Glutamatergic neuron (in vitro differentiated cells): ENCODE data around the gene CD8B. TPM values are rescaled to one million over a fixed set of nuclear protein-coding genes. Genes with fewer than 3 reads are reported as not detected.

ENCODE experiments used
- DNase-seq: peaks from one replicate; pipeline ENCODE4 v3.0.0; 2022
- H3K27ac Mint-ChIP-seq: one replicate; pipeline ENCODE4 v1.8.0; 2020; ENCODE audit warnings: mild to moderate bottlenecking, mixed read lengths, inconsistent platforms; ENCODE audit not compliant: unreplicated experiment
- H3K27me3 Mint-ChIP-seq: one replicate; pipeline ENCODE4 v1.8.0; 2020; ENCODE audit warnings: mild to moderate bottlenecking, moderate library complexity, mixed read lengths, inconsistent platforms; ENCODE audit not compliant: unreplicated experiment
- H3K36me3 Mint-ChIP-seq: one replicate; pipeline ENCODE4 v1.8.0; 2020; ENCODE audit warnings: mild to moderate bottlenecking, mixed read lengths, inconsistent platforms; ENCODE audit not compliant: unreplicated experiment
- H3K4me1 Mint-ChIP-seq: one replicate; pipeline ENCODE4 v1.8.0; 2020; ENCODE audit warnings: mild to moderate bottlenecking, low read depth, mixed read lengths, inconsistent platforms; ENCODE audit not compliant: unreplicated experiment
- H3K4me3 Mint-ChIP-seq: one replicate; pipeline ENCODE4 v1.8.0; 2020; ENCODE audit warnings: mild to moderate bottlenecking, mixed read lengths, inconsistent platforms; ENCODE audit not compliant: unreplicated experiment
- H3K9me3 Mint-ChIP-seq: one replicate; pipeline ENCODE4 v1.8.0; 2020; ENCODE audit warnings: mild to moderate bottlenecking, moderate library complexity, mixed read lengths, inconsistent platforms; ENCODE audit not compliant: unreplicated experiment
- total RNA-seq: library from RNA; stranded (reverse); fragmentation: NEBNext Ultra II Directional; extraction: Animal tissue kit (Norgen Biotek cat#: 25700); gene quantifications from one replicate; pipeline ENCODE4 v1.2.1, GENCODE V29; 2021; ENCODE audit not compliant: unreplicated experiment
- TF ChIP-seq, protein P1 (sequence below): fragments of 200-600 bp; sonication (generic); IDR thresholded peaks from one replicate; pipeline ENCODE4 v1.5.0; 2021; ENCODE audit not compliant: partially characterized antibody, unreplicated experiment

CD8B gene
- total RNA-seq, 1 donor from 2014 or later, result not detected

DNA sequence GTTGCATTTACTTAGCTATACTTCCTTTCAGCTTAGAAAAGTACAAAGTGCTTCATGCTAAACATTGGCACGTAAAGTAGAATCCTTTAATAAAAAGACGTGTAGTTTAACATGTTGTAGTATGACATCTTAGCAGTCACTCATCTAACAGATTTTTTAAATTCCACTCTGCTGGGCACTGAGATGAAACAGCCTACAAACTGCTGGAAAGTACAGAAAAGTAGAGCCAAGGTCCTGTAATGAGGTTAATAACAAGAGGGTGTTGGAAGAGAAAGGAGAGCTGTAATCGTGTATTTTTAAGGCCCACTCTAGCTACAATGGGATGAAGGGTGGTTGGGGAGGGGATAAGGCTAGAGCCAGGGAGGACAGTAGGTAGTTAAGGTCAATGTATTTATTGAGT, 81.7 kb downstream of the CD8B start:
- H3K27ac Mint-ChIP-seq, result no peak overlapping the region
- TF ChIP-seq, protein P1, sequence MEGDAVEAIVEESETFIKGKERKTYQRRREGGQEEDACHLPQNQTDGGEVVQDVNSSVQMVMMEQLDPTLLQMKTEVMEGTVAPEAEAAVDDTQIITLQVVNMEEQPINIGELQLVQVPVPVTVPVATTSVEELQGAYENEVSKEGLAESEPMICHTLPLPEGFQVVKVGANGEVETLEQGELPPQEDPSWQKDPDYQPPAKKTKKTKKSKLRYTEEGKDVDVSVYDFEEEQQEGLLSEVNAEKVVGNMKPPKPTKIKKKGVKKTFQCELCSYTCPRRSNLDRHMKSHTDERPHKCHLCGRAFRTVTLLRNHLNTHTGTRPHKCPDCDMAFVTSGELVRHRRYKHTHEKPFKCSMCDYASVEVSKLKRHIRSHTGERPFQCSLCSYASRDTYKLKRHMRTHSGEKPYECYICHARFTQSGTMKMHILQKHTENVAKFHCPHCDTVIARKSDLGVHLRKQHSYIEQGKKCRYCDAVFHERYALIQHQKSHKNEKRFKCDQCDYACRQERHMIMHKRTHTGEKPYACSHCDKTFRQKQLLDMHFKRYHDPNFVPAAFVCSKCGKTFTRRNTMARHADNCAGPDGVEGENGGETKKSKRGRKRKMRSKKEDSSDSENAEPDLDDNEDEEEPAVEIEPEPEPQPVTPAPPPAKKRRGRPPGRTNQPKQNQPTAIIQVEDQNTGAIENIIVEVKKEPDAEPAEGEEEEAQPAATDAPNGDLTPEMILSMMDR, result no peak
- no peaks in the 10 kb centered on the region for H3K9me3 Mint-ChIP-seq
- no peaks in the 10 kb centered on the region for H3K27me3 Mint-ChIP-seq
- DNase-seq, result no peak
- H3K36me3 Mint-ChIP-seq, result no peaks in the 10 kb centered on the region
- H3K4me3 Mint-ChIP-seq, result no peak overlapping the region
- no peaks in the 10 kb centered on the region for H3K4me1 Mint-ChIP-seq

DNA sequence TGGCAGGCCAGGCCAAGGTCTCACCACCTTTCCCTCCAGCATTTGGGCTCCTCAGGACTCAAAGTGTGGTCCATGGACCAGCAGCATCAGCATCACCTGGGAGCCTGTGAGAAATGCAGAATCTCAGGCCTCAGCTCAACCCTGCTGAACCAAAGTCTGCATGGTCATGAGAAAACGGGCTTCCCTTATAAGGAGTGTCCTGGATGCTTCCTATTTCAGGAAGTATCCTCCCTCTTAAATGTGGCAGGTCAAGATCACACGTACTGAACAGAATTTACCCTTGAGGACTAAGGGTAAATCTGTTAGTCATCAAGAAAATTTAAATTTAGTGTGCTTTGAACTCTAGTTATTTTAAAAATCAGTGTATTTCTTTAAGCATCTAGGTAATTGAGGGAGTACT, 82.7 kb downstream of the CD8B start:
- Mint-ChIP-seq H3K27me3 (no peaks in the 10 kb centered on the region), H3K4me3 (no peak overlapping the region), H3K36me3 (no peaks in the 10 kb centered on the region), H3K27ac (no peak overlapping the region), H3K9me3 (no peaks in the 10 kb centered on the region), H3K4me1 (no peaks in the 10 kb centered on the region)
- TF ChIP-seq, protein P1, result no peak
- DNase-seq, result no peak

DNA sequence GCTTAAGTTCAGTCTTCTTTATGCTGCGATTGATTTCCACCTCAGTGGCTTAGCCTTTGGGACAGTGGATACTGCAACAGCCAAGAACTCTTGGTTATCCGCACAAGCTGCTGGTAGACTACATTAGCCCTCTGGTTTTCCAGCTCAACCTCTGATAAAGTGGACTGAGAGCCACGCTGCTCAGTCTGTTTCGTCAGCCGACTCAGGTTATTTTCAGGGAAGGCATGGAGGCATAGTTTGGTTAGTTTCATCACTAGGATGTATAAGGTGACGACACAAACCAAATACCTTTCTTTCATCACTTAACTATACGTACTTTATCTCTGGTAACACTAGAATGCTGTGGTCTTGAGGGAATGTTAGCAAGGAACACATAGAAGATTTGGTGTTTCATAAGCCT, 85.2 kb downstream of the CD8B start:
- Mint-ChIP-seq H3K27ac (no peak overlapping the region), H3K4me1 (no peaks in the 10 kb centered on the region), H3K27me3 (no peaks in the 10 kb centered on the region), H3K36me3 (no peaks in the 10 kb centered on the region), H3K4me3 (no peak overlapping the region), H3K9me3 (no peaks in the 10 kb centered on the region)
- TF ChIP-seq, protein P1, result no peak
- no peak for DNase-seq

DNA sequence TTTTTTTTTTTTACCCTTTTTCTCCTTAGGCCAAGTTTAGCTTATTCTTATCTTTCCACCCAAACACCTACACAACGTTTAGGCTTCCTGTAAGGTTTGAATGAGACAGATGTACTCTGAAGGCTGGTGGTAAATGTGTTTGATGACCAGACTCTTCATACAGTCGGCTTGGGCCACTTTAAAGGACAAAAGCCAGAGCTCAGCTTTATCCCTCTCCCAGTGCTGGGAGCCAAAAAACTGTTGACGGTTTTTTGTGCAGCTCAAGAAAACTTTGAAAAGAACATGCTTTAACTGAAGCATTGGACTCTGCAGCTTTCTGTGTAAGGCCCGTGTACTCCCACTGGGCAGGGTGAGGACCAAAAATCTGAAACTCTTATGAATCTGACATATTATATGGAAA, 86.3 kb downstream of the CD8B start:
- H3K4me3 Mint-ChIP-seq, result no peak overlapping the region
- no peak for DNase-seq
- no peak overlapping the region for H3K27ac Mint-ChIP-seq
- no peaks in the 10 kb centered on the region for H3K4me1 Mint-ChIP-seq
- TF ChIP-seq, protein P1, result no peak
- H3K27me3 Mint-ChIP-seq, result no peaks in the 10 kb centered on the region
- H3K36me3 Mint-ChIP-seq, result no peaks in the 10 kb centered on the region
- no peaks in the 10 kb centered on the region for H3K9me3 Mint-ChIP-seq

DNA sequence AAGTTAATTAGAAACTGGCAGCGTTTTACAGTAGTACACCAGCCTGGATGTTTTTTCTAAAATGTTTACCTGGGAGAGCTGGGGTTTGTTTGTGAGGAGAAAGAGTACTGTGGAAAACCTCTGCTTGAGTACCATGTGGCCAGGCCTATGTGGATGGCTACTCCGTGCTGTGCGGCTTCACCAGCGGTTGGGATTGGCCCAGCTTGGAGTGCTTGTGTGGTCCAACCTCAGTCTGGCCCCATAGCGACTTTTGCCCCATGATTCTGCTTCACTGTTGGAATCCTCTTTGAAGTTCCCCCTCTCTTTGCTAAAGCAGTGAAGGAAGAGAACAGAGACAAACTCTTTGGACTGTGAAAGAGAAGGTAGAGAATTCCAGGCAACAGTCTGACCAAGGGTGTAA, 86.8 kb downstream of the CD8B start:
- Mint-ChIP-seq H3K4me3 (no peak overlapping the region), H3K4me1 (no peaks in the 10 kb centered on the region), H3K36me3 (no peaks in the 10 kb centered on the region), H3K27ac (no peak overlapping the region), H3K9me3 (no peaks in the 10 kb centered on the region), H3K27me3 (no peaks in the 10 kb centered on the region)
- DNase-seq, result no peak
- TF ChIP-seq, protein P1, result no peak
